Glutamatergic neuron (in vitro differentiated cells): ENCODE results near the gene PPARD. TPM values are rescaled to one million over a fixed set of nuclear protein-coding genes. Genes with fewer than 3 reads are reported as not detected.

Source experiments
- DNase-seq: peaks from one replicate; pipeline ENCODE4 v3.0.0; 2022
- H3K27ac Mint-ChIP-seq: one replicate; pipeline ENCODE4 v1.8.0; 2020; ENCODE audit warnings: mild to moderate bottlenecking, mixed read lengths, inconsistent platforms; ENCODE audit not compliant: unreplicated experiment
- H3K27me3 Mint-ChIP-seq: one replicate; pipeline ENCODE4 v1.8.0; 2020; ENCODE audit warnings: mild to moderate bottlenecking, moderate library complexity, mixed read lengths, inconsistent platforms; ENCODE audit not compliant: unreplicated experiment
- H3K36me3 Mint-ChIP-seq: one replicate; pipeline ENCODE4 v1.8.0; 2020; ENCODE audit warnings: mild to moderate bottlenecking, mixed read lengths, inconsistent platforms; ENCODE audit not compliant: unreplicated experiment
- H3K4me1 Mint-ChIP-seq: one replicate; pipeline ENCODE4 v1.8.0; 2020; ENCODE audit warnings: mild to moderate bottlenecking, low read depth, mixed read lengths, inconsistent platforms; ENCODE audit not compliant: unreplicated experiment
- H3K4me3 Mint-ChIP-seq: one replicate; pipeline ENCODE4 v1.8.0; 2020; ENCODE audit warnings: mild to moderate bottlenecking, mixed read lengths, inconsistent platforms; ENCODE audit not compliant: unreplicated experiment
- H3K9me3 Mint-ChIP-seq: one replicate; pipeline ENCODE4 v1.8.0; 2020; ENCODE audit warnings: mild to moderate bottlenecking, moderate library complexity, mixed read lengths, inconsistent platforms; ENCODE audit not compliant: unreplicated experiment
- CTCF ChIP-seq: fragments of 200-600 bp; sonication (generic); IDR thresholded peaks from one replicate; pipeline ENCODE4 v1.5.0; 2021; ENCODE audit not compliant: partially characterized antibody, unreplicated experiment
- total RNA-seq: library from RNA; stranded (reverse); fragmentation: NEBNext Ultra II Directional; extraction: Animal tissue kit (Norgen Biotek cat#: 25700); gene quantifications from one replicate; pipeline ENCODE4 v1.2.1, GENCODE V29; 2021; ENCODE audit not compliant: unreplicated experiment

PPARD gene
- total RNA-seq, 1 donor from 2014 or later: 37.5 TPM

GRCh38 chr6:35295521-35296315 lies 46.6 kb upstream of the PPARD start:
- DNase-seq: no peak
- TF ChIP-seq CTCF: no peak
- Mint-ChIP-seq H3K27ac (no peak overlapping the region), H3K4me3 (no peak overlapping the region), H3K27me3 (peaks cover 2% of the 10 kb centered on the region), H3K4me1 (peaks cover 6% of the 10 kb centered on the region), H3K9me3 (no peaks in the 10 kb centered on the region), H3K36me3 (no peaks in the 10 kb centered on the region)

GRCh38 chr6:35296931-35297600 lies 45.3 kb upstream of the PPARD start:
- H3K36me3 Mint-ChIP-seq: no peaks in the 10 kb centered on the region
- no peak for DNase-seq
- no peak overlapping the region for H3K4me3 Mint-ChIP-seq
- peaks cover 6% of the 10 kb centered on the region for H3K4me1 Mint-ChIP-seq
- H3K9me3 Mint-ChIP-seq: no peaks in the 10 kb centered on the region
- TF ChIP-seq CTCF: no peak
- no peak overlapping the region for H3K27ac Mint-ChIP-seq
- no peaks in the 10 kb centered on the region for H3K27me3 Mint-ChIP-seq

- peak; percentile 77 for DNase-seq
- Mint-ChIP-seq H3K36me3 (no peaks in the 10 kb centered on the region), H3K27ac (no peak within 1 kb of the TSS), H3K4me3 (no peak within 1 kb of the TSS), H3K9me3 (no peaks in the 10 kb centered on the region), H3K27me3 (no peaks in the 10 kb centered on the region), H3K4me1 (peaks cover 10% of the 10 kb centered on the region)
- TF ChIP-seq CTCF: peak; percentile 20
These were observed 44.5 kb upstream of the PPARD start, which contains the start of gene DEF6 for GRCh38 chr6:35297601-35298481. Gene DEF6, plus strand, starts transcription at chr6:35297818. Its CDS starts 39 bp downstream, at chr6:35297857.

- Mint-ChIP-seq H3K4me1 (peaks cover 13% of the 10 kb centered on the region), H3K36me3 (peaks cover 4% of the 10 kb centered on the region), H3K27me3 (no peaks in the 10 kb centered on the region), H3K27ac (no peak overlapping the region), H3K9me3 (no peaks in the 10 kb centered on the region), H3K4me3 (no peak overlapping the region)
- no peak for DNase-seq
- no peak for TF ChIP-seq CTCF
These were observed 43.7 kb upstream of the PPARD start for GRCh38 chr6:35298625-35299140.
